Tibial artery (tissue), 4 donors: ENCODE data around the gene PKHD1.

ENCODE experiments used
- DNase-seq, 2 donors: peaks; one replicate each; pipeline ENCODE4 v3.0.0-alpha.2; 2019
- H3K27ac ChIP-seq, 2 donors: fragments of 200-600 bp; sonication (generic) in 1 of 2; 1 replicate in 1 of 2; 2 replicates in 1 of 2; pipeline ENCODE4 v1.5.1; 2018 to 2019; ENCODE audit warnings: mild to moderate bottlenecking in 1 of 2
- H3K27me3 ChIP-seq, 2 donors: fragments of 200-600 bp; sonication (generic) in 1 of 2; one replicate each; pipeline versions ENCODE4 v1.5.1 to v1.6.0; 2016 to 2019
- H3K36me3 ChIP-seq, 3 donors: fragments of 200-600 bp; sonication (generic) in 2 of 3; one replicate each; pipeline ENCODE4 v1.5.1; 2016 to 2019; ENCODE audit warnings: mild to moderate bottlenecking in 2 of 3
- H3K4me1 ChIP-seq, 4 donors: fragments of 200-600 bp; sonication (generic) in 2 of 4; 1 replicate in 3 of 4; 2 replicates in 1 of 4; pipeline ENCODE4 v1.5.1; 2016 to 2019
- H3K4me3 ChIP-seq, 2 donors: fragments of 200-600 bp; sonication (generic) in 1 of 2; 1 replicate in 1 of 2; 2 replicates in 1 of 2; pipeline ENCODE4 v1.5.1; 2018 to 2019; ENCODE audit warnings: mild to moderate bottlenecking in 2 of 2
- H3K9me3 ChIP-seq, 3 donors: fragments of 200-600 bp; sonication (generic) in 1 of 3; one replicate each; pipeline ENCODE4 v1.5.1; 2016 to 2019
- intact Hi-C: fragments of 100-400 bp; cut with DNase I; formaldehyde crosslinking; loops from one replicate; pipeline ENCODE4 v1.15.0; 2023; ENCODE audit warnings: low total_unique reads
- TF ChIP-seq, protein P1 (sequence below), 2 experiments: fragments of 200-600 bp in 1 of 2; fragments of 450-650 bp in 1 of 2; IDR thresholded peaks; one replicate each; pipeline ENCODE4 v1.5.1; 2017 to 2019; ENCODE audit warnings: antibody characterized with exemption in 2 of 2, mild to moderate bottlenecking in 1 of 2, moderate library complexity in 1 of 2

Gene PKHD1

DNA sequence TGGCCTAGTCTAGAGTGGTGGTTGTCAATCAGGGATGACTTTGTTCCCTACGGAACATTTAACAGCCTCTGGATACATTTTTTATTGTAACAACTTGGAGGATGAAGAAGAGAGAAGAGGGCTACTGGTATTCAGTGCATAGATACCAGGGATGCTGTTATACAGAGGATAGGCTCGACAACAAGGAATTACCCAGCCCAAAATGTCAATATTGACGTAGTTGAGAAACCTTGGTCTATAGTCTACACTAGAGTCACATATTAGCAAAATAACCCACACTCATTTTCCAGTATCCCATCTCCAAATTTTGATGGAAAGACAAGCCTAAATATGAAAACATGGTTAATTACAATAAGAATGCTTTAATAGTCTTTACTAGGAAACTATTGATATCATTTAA lies 195.1 kb downstream of the PKHD1 start:
- no peak for DNase-seq
- Histone ChIP-seq H3K9me3 (no peaks in the 10 kb centered on the region), H3K4me3 (no peak overlapping the region), H3K36me3 (no peaks in the 10 kb centered on the region), H3K27ac (no peak overlapping the region), H3K4me1 (no peaks in the 10 kb centered on the region), H3K27me3 (no peaks in the 10 kb centered on the region)
- intact Hi-C loops, result no loop called here
- TF ChIP-seq, protein P1, sequence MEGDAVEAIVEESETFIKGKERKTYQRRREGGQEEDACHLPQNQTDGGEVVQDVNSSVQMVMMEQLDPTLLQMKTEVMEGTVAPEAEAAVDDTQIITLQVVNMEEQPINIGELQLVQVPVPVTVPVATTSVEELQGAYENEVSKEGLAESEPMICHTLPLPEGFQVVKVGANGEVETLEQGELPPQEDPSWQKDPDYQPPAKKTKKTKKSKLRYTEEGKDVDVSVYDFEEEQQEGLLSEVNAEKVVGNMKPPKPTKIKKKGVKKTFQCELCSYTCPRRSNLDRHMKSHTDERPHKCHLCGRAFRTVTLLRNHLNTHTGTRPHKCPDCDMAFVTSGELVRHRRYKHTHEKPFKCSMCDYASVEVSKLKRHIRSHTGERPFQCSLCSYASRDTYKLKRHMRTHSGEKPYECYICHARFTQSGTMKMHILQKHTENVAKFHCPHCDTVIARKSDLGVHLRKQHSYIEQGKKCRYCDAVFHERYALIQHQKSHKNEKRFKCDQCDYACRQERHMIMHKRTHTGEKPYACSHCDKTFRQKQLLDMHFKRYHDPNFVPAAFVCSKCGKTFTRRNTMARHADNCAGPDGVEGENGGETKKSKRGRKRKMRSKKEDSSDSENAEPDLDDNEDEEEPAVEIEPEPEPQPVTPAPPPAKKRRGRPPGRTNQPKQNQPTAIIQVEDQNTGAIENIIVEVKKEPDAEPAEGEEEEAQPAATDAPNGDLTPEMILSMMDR (IDR thresholded peaks at IDR 0.05), result no peak

DNA sequence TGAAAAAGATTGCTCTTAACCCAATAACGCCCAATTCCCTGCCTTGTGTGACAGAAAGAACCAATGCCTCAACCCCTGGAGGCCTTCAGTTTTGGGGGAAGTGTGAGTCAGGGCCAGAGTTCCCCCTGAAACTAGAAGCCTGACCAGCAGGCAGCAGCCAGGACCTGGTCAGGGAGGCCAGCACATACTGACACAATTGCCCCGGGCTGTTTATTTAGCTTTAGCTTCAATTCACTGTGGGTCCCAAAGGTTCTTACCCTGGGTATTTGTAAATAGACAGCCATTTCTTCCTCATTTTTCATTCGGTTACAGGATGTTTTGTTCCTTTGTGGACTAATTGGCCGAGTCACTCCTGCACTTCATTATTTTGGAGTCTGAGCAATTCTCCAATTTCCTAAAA lies 195.6 kb downstream of the PKHD1 start:
- no peak overlapping the region for H3K4me3 ChIP-seq
- TF ChIP-seq, protein P1 (IDR thresholded peaks at IDR 0.05), result no peak
- H3K27me3 ChIP-seq, result no peaks in the 10 kb centered on the region
- no peak overlapping the region for H3K27ac ChIP-seq
- H3K9me3 ChIP-seq, result no peaks in the 10 kb centered on the region
- intact Hi-C loops, result no loop called here
- H3K4me1 ChIP-seq, result no peaks in the 10 kb centered on the region
- no peak for DNase-seq
- no peaks in the 10 kb centered on the region for H3K36me3 ChIP-seq

DNA sequence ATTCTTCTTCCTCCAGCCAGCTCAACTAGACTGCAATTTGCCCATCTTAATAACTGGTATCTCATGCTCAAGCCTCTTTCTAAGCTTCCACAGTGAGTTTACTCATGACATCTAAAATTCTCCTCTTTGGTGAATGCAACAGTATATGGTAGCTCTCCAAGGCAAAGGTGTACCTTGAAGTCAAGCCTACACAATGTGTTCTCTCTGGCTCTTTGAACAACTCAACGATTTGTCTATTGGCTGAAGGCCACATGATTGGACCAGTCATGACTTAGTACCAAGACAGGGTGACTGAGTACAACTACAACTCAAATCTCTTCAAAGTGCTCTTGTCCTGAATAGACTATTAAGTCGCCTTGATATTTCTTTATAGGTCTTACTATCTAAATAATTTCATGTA lies 199.6 kb downstream of the PKHD1 start:
- intact Hi-C loops, result no loop called here
- no peak for DNase-seq
- Histone ChIP-seq H3K27ac (no peak overlapping the region), H3K9me3 (no peaks in the 10 kb centered on the region), H3K4me3 (no peak overlapping the region), H3K36me3 (no peaks in the 10 kb centered on the region), H3K4me1 (no peaks in the 10 kb centered on the region), H3K27me3 (no peaks in the 10 kb centered on the region)
- TF ChIP-seq, protein P1 (IDR thresholded peaks at IDR 0.05), result no peak

DNA sequence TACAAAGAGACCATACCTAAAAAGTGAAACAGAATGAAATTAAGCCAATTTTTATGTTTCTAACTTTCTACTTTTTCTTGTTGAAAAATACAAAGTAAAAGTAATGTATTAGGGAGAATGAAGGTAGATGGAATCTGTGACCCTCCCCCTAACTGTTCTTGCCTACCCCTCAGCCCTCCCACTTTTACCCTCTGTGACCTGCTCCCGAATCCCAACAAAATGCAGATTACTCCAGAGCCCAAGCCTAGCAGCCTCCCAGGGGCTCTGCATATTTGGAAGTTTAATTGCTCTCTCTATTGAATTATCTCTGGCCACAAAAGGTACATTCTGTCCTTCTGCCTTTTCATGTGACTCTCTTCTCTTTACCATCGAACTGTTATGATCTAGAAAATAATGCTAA lies 201.5 kb downstream of the PKHD1 start:
- intact Hi-C loops, result no loop called here
- Histone ChIP-seq H3K4me1 (no peaks in the 10 kb centered on the region), H3K36me3 (no peaks in the 10 kb centered on the region), H3K4me3 (no peak overlapping the region), H3K27ac (no peak overlapping the region), H3K9me3 (no peaks in the 10 kb centered on the region), H3K27me3 (no peaks in the 10 kb centered on the region)
- DNase-seq, result no peak
- TF ChIP-seq, protein P1 (IDR thresholded peaks at IDR 0.05), result no peak

DNA sequence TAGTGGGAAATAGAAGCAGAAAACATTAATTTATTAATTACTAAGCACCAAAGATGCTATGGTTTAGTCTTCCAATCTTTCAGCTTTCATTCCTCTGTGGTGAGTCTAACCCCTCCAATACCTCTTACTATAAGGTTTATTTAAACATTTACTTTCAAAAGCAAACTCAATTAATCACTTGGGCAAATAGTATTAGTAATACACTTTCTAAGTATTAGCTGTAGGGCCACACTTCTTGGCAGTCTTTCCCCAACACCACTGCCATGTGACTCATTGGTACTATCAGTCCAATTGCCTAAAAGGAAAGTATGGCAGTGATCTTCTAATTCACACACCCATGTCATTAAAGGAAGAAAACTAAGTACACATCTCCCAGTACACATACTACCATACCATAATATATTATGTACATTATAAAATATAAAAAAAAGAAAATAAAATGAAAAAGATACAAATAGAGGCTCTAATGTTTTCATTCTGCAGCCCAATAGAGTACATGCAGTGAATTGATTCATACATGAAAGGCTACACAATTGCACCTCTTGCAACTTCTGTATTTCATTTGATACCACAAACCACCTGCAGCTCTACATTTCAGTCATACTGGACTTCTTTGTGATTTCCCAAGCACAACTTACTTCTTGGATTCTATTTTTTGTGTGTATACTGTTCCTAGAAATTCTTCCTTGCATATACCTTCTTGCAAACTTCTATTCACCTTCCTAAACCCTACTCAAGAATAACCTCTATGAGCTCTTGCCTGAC lies 218.6 kb downstream of the PKHD1 start:
- H3K36me3 ChIP-seq, result no peaks in the 10 kb centered on the region
- TF ChIP-seq, protein P1 (IDR thresholded peaks at IDR 0.05), result no peak
- no peak overlapping the region for H3K4me3 ChIP-seq
- no peak for DNase-seq
- no peaks in the 10 kb centered on the region for H3K27me3 ChIP-seq
- no peaks in the 10 kb centered on the region for H3K9me3 ChIP-seq
- H3K4me1 ChIP-seq, result no peaks in the 10 kb centered on the region
- intact Hi-C loops, result no loop called here
- no peak overlapping the region for H3K27ac ChIP-seq

DNA sequence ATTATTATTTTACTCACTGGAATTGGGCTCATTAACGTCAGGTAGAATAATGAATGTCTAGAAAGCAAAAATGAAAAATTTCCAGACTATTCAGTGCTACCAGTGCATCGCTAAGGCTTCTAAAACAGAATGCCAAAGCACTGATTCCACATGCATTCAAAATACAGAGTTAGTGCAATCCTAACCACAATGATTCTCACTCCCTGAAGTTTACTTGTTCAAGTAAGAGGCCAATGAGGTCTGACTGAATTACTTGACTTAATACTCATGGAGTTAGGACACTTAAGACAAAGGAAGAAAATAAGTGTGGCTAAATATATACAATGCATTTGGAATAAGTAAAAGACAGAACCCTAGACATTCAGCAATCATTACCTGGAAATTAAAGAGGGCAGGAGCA lies 220.5 kb downstream of the PKHD1 start:
- DNase-seq, result no peak
- no peak overlapping the region for H3K4me3 ChIP-seq
- H3K4me1 ChIP-seq, result no peaks in the 10 kb centered on the region
- no peaks in the 10 kb centered on the region for H3K27me3 ChIP-seq
- H3K27ac ChIP-seq, result no peak overlapping the region
- intact Hi-C loops, result no loop called here
- TF ChIP-seq, protein P1 (IDR thresholded peaks at IDR 0.05), result no peak
- no peaks in the 10 kb centered on the region for H3K9me3 ChIP-seq
- H3K36me3 ChIP-seq, result no peaks in the 10 kb centered on the region
